CD4-positive, alpha-beta T cell treated with Interleukin-2 at 100 ng/mL for 4 hours (primary cell): Measurements from ENCODE around the gene SYCE1.
"Not testable (repeated sequence)": the region's sequence is repeated elsewhere in the genome, so short reads cannot be mapped to it uniquely, and the experiment has no call there.

Source experiments
- DNase-seq: peaks from one replicate; pipeline ENCODE4 v3.0.0-alpha.2; 2020; ENCODE audit warnings: low spot score

Gene SYCE1, protein sequence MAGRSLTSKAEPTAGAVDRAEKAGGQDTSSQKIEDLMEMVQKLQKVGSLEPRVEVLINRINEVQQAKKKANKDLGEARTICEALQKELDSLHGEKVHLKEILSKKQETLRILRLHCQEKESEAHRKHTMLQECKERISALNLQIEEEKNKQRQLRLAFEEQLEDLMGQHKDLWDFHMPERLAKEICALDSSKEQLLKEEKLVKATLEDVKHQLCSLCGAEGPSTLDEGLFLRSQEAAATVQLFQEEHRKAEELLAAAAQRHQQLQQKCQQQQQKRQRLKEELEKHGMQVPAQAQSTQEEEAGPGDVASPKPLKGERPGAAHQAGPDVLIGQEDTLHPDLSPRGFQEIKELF

DNA sequence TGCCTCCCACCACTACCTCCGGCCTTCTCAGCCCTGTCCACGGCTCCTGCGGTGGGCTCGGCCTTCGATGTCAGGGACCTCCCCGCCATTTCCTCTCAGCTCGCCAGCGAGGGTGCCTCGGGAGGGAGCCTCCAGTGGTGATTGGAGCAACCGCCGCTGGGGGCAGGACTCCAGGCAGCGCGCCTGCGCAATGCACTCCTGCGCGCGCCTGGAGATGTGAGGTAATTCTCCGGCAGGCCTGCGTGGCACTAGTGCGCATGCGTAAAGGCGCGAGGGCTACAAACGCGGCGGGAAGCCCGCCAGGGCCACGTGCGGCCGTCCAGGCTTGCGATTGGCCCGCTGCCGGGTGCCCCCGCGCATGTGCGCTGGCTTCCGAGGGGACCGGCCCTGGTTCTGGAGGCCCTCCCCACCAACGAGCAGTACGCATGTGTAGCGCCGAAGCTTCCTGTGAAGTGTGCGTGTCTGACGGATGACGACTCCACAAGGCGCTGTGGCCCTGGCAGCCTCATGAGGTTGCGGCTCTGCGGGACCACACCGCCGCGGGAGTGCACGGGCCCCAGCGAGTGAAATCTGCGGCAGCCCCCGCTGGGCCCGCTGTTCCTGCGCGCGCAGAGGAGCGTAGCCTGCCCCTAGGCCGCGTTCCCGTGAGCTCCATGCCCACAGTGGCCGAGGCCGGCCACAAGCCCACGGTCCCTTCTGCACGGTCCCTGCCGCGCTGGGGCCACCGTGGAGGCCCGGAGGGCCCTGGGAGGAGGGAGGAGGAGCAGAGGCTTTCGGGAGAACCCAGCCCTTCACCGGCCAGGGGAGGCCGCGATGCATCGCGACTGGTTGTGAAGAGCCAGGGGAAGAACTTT lies at the start of gene SYCE1:
SYCE1 (minus strand) TSS at position 143 of the 854 bp plus-strand sequence; CDS start at position 89, 54 bp downstream.
- DNase-seq: no peak

DNA sequence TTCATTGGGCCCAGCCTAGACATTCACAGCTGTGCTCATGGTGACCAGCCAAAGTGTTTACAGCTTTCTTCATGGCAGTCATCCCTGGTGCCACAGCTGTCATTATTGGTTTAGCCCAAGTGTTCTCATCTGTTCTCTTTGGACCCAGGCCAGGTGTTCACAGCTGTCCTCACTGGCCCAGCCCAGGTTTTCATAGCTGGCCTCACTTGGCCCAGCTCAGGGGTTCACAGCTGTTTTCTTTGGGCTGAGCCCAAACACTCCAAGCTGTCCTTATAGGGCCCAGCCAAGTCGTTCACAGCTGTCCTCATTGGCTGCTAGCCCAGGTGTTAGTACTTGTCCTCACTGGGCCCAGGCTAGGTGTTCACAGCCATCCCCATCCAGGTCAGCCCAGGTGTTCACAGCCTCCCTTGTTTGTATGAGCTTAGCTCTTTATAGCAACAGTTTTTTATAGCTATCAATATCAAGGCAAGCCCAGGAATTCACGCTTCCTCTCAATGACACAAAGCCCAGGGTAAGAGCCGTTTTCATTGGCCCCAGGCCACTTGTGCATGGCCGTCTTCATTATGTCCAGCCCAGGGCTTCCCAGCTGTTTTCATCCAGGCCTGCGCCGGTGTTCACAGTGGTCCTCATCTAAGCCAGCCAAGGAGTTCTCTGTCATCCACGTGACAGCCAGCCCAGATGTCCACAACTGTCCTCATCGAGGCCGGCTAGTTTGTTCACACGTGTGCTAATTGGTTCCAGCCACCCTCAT lies 49.6 kb upstream of the SYCE1 start:
- DNase-seq: no peak

GRCh38 chr10:133613699-133614098 lies 48.3 kb upstream of the SYCE1 start:
- no peak for DNase-seq

DNA sequence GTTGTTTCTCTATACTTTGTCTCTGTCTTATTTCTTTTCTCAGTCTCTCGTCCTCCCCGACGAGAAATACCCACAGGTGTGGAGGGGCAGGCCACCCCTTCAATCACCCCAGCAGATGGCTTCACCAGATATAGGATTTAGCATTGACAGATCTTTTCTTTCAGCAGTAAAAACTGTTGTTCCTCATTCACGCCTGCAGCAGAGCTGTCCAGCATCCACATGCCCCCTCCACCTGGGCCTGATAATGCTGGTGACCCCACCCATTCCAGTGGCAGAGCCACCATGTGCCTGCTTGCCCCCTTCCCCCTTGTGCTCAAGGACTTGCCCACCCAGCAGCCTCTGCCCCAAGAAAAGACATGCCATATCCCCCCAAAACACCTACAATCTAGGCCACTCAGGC lies 45.7 kb upstream of the SYCE1 start:
- DNase-seq: no peak

DNA sequence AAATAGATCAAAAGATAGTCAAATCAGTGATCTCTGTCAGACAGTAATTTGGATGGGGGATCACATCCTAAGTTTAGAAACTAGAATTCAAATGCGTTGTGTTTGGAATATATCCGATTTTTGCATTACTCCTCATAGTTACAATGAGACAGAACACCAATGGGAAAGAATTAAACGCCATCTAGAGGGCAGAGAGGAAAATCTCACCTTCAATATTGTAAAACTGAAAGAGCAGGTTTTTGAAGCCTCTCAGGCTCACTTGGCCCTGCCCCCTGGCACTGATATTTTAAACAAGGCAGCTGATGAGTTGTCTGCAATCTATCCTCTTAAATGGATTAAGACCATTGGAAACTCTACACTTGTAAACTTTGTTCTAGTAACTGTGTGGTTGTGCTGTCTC lies 43.5 kb upstream of the SYCE1 start:
- no peak for DNase-seq

DNA sequence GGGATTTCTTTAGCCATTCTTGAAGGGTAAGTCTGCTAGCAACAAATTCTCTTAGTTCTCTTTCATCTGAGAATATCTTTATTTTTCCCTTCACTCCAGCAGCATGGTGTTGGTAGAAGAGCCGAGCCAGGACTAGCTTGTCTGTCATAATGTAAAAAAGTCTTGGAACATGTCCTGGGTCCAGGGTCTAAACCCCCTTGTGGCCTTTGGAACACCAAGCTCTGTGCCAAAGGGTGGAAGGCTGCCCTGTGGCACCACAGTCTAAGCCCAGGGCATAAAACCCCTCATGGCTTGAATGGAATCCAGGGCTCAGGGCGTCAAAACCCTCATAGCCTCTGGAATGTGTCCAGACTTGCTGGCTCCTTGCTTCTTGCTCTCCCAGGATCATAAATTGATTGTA lies 38.1 kb upstream of the SYCE1 start:
- not testable (repeated sequence) for DNase-seq

- DNase-seq: no peak
These were observed 35.3 kb upstream of the SYCE1 start for GRCh38 chr10:133600657-133601056.

GRCh38 chr10:133599869-133600268 lies 34.5 kb upstream of the SYCE1 start:
- not testable (repeated sequence) for DNase-seq

GRCh38 chr10:133592716-133593115 lies 27.3 kb upstream of the SYCE1 start:
- no peak for DNase-seq

- no peak for DNase-seq
These were observed 25.6 kb upstream of the SYCE1 start for GRCh38 chr10:133590970-133591359.

- no peak for DNase-seq
These were observed 25.0 kb upstream of the SYCE1 start for GRCh38 chr10:133590226-133590969.

DNA sequence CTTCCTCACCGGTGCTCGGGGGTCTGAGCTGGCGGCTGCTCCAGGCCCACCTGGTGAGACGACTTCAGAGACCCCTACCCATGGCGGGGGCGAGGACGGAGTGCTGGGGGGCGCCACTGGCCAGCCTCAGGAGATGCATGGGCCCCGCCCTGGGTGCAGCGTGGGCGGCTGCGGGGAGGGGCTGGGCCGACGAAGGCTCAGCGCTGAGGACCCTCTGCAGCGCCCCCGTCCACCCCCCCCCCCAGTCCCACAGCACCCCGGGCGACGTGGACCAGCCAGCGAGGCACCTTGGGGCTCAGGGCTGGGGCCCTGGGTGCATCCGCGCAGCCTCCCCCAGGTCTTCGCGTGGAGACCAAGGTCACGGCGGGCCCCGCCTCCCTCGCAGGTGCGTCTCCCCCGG lies 11.7 kb upstream of the SYCE1 start:
- not testable (repeated sequence) for DNase-seq

- DNase-seq: not testable (repeated sequence)
These were observed 8.1 kb upstream of the SYCE1 start for GRCh38 chr10:133573460-133573859.

GRCh38 chr10:133572055-133572454 lies 6.7 kb upstream of the SYCE1 start:
- DNase-seq: not testable (repeated sequence)

DNA sequence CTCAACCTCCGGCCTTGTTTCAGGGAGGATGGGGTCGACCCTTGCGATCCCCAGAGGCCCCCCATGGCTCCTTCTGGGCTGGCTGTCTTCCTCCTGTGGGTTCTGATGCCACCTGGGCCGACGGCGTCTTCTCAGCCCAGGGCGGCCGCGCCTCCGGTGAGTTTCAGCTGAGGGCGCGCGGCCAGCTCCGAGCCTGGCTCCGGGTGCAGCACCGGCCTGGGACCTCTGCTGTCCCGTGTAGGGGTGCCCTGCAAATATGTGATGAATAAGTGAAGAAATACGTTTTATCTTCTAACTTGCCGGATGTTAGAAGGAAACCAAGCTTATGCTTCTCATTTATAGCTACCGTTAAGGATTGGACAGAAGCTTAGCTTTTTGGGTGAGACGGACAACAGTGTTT lies 4.4 kb upstream of the SYCE1 start:
- not testable (repeated sequence) for DNase-seq

DNA sequence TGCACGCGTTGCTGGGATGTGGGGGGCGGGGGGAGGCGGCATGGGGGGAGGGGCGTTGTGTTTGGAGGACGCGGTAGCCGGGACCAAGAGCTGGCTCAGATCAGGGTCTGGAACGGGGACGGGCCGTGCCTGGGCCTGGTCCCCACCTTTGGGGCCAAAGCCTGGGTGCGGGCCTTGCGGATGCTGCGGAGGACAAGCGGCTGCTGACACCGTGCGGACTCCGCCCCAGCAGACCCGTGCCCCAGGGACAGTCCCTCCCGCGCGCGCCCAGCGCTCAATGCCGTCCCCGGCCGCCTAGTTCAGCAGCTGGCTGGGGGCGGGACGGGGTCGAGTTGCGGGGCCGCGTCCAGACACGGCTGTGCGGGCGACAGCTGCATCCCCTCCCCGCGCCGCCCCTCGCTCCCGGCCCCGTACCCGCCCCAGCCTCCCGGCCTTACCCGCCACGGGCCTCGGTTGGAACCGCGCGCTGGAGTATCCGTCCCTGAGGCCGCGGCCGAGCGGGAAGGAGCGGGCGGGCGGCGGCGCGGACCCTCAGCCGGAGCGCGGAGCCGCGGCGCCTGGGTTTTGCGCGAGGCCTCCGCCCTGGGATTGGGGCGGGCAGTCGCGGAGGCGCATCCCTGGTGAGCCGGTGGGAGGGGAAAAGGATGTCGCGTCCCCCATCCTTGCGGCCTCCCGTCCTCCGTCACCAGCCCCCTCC lies 3.6 kb upstream of the SYCE1 start:
- DNase-seq: not testable (repeated sequence)

DNA sequence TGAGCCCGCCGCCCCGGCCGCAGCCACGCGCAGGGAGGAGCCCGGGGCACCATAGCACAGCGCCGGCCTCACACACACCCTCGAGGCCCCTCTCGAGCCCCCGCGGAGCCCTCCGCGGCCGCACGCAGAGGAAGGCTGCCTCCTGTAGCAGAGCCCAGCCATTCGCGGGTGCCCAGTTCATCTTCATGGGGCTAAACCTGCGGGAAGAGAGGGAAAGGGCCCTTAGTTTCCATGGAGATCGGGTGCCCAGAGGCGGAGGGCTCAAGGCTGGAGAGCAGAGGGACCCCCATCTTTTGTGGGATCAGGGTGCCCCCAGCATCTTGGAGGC lies 2.9 kb upstream of the SYCE1 start:
- no peak for DNase-seq

DNA sequence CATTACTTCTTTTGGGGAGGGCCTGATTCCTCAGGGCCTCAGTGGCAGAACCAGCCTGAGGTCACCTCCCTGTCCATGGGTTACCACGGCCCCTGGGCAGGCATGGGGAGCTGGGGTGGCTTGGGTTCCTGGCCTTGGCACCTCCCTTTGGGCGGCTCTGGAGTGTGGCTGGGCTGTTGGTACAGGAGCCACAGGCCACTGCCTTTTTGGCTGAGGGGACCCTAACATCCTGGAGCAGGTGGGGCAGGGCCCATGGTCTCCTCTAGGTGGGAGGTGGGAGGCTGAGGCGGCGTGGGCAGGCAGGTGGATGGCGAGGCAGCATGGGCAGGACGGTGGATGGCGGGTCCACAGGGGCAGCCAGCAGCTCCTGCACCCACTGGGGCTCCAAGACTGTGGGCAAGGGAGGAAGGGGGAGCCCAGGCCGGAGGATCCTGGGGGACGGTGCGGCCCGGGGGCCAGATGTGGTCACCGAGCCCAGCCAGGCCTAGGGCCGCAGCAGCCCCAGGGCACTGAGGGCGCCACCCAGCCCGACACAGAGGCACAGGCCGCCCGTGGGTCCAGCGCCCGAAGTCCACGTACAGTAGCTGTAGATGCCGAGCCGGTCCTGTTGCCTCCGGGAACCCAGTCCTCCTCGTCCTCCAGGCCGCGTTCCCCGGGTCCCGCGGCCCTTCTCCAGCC lies 2.4 kb upstream of the SYCE1 start:
- DNase-seq: no peak

DNA sequence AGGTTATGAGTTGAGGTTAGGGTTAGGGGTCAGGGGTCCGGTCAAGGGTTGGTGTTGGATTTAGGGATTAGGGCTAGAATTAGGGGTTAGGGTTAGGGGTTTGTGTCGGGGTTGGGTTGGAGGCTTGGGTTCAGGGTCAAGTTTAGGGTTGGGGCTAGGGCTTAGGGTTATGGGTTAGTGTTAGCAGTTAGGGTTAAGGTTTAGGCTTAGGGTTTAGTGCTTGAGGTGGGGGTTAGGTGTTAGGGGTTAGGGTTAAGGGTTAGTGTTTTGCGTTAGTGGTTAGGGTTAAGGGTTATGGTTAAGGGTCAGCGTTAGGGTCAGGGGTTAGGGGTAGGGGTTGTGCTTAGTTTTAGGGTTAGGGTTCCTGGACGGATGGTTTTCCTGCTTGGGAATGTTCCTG lies 1.7 kb upstream of the SYCE1 start:
- DNase-seq: no peak

- DNase-seq: no peak
These were observed 567 bp downstream of the SYCE1 start for GRCh38 chr10:133564816-133565215.

DNA sequence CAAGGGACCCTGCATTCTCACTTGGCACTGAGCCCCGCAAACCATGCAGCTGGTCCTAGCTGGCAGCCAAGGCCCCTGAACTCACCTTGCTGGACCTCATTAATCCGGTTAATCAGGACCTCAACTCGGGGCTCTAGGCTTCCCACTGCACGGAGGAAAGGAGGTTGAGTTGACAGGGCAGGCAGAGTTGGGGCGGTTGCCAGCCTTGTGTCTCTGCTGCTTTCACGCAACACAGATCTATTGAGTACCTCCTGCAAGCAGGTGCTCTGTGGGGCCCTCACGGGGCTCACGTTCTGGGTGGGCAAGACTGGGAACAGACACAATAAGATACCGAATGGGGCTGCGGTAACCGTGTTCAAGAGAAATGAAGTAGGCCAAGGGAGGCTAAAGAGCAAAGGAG lies 6.2 kb downstream of the SYCE1 start:
- DNase-seq: no peak
